Ammon's horn (tissue), 1 donor: ENCODE data around the gene ZNF382.
"Not testable (repeated sequence)": the region's sequence is repeated elsewhere in the genome, so short reads cannot be mapped to it uniquely, and the experiment has no call there.

Experiments
- DNase-seq: peaks from one replicate; pipeline ENCODE4 v3.0.0-alpha.2; 2016; ENCODE audit warnings: low spot score

Gene ZNF382

GRCh38 chr19:36605101-36605876 lies at the start of gene ZNF382:
ZNF382 (plus strand) TSS chr19:36605313; CDS start chr19:36609915, 4,602 bp downstream.
- DNase-seq = peak; percentile 74

- DNase-seq = peak; percentile 35
Observed at GRCh38 chr19:36564391-36564790, 40.7 kb upstream of the ZNF382 start.

GRCh38 chr19:36572593-36573019 lies 32.5 kb upstream of the ZNF382 start:
- DNase-seq = no peak

- peak; percentile 93 for DNase-seq
Observed at GRCh38 chr19:36573020-36573894, 31.9 kb upstream of the ZNF382 start, which contains the start of gene ZNF529. ZNF529 (minus strand) TSS chr19:36573292; CDS start chr19:36572346, 946 bp downstream.

GRCh38 chr19:36573895-36574720 lies 31.0 kb upstream of the ZNF382 start:
- DNase-seq = no peak

- DNase-seq = no peak
Observed at GRCh38 chr19:36574741-36575140, 30.4 kb upstream of the ZNF382 start.

- DNase-seq = no peak
Observed at GRCh38 chr19:36577271-36577996, 27.7 kb upstream of the ZNF382 start.

GRCh38 chr19:36579255-36579654 lies 25.9 kb upstream of the ZNF382 start:
- DNase-seq = no peak

GRCh38 chr19:36602681-36603080 lies 2.4 kb upstream of the ZNF382 start:
- not testable (repeated sequence) for DNase-seq

- DNase-seq = peak; percentile 80
Observed at GRCh38 chr19:36604656-36605100, 435 bp upstream of the ZNF382 start.

- DNase-seq = peak; percentile 7
Observed at GRCh38 chr19:36605877-36606478, 865 bp downstream of the ZNF382 start.

GRCh38 chr19:36627057-36627456 lies 21.9 kb downstream of the ZNF382 start:
- no peak for DNase-seq

GRCh38 chr19:36635342-36635741 lies 30.2 kb downstream of the ZNF382 start:
- no peak for DNase-seq

GRCh38 chr19:36638862-36639510 lies 33.9 kb downstream of the ZNF382 start:
- DNase-seq = no peak

GRCh38 chr19:36646746-36647145 lies 41.6 kb downstream of the ZNF382 start:
- no peak for DNase-seq

GRCh38 chr19:36652958-36653357 lies 47.8 kb downstream of the ZNF382 start:
- no peak for DNase-seq

GRCh38 chr19:36665832-36666231 lies 60.7 kb downstream of the ZNF382 start:
- DNase-seq = no peak

- no peak for DNase-seq
Observed at GRCh38 chr19:36668646-36669045, 63.5 kb downstream of the ZNF382 start.

GRCh38 chr19:36672368-36672767 lies 67.3 kb downstream of the ZNF382 start:
- no peak for DNase-seq

GRCh38 chr19:36674201-36674600 lies 69.1 kb downstream of the ZNF382 start:
- no peak for DNase-seq
